Endothelial cell of umbilical vein (primary cell): ENCODE results near the gene CROCC. TPM values are rescaled to one million over a fixed set of nuclear protein-coding genes. Genes with fewer than 3 reads are reported as not detected.

ENCODE experiments used
- BruUV-seq: library from RNA; stranded (reverse); fragments of 400-500 nt; replicated peaks from 2 replicates; lab custom pipeline; 2021; lab: Mats Ljungman, UMichigan
- CTCF ChIA-PET: fragments of 300-600, 350-600 bp; sonication (Branson Sonifier 250); formaldehyde crosslinking; loops from one replicate; lab custom pipeline; 2021; ENCODE audit warnings: antibody characterized with exemption, inconsistent platforms; lab: Charles Lee
- POLR2A ChIA-PET: fragments of 300-600, 350-600 bp; sonication (Branson Sonifier 250); formaldehyde crosslinking; loops from one replicate; lab custom pipeline; 2021; ENCODE audit warnings: antibody characterized with exemption, inconsistent platforms; lab: Charles Lee
- DNase-seq: peaks from one replicate; pipeline ENCODE4 v3.0.0-alpha.2; 2011; ENCODE audit warnings: low read depth, low spot score
- FAIRE-seq: peaks from 2 replicates; lab custom pipeline; 2011; peaks lifted over from hg19 to GRCh38; lab: Jason Lieb, UNC
- H2AFZ ChIP-seq: 2 replicates; pipeline ENCODE4 v1.6.0; 2012; ENCODE audit warnings: low read depth, low read length, control low read depth, inconsistent platforms
- H3K27ac ChIP-seq: 2 replicates; pipeline ENCODE4 v1.5.1; 2011; ENCODE audit warnings: low read depth, mild to moderate bottlenecking, control low read depth, low read length, moderate library complexity; ENCODE audit not compliant: insufficient read depth
- H3K27me3 ChIP-seq, 2 experiments: 2 replicates each; pipeline versions ENCODE4 v1.6.0 to v1.6.1; 2011; ENCODE audit warnings: low read length in 2 of 2, mixed read lengths in 1 of 2; ENCODE audit not compliant: control insufficient read depth in 2 of 2, insufficient read depth in 2 of 2
- H3K36me3 ChIP-seq, 2 experiments: 2 replicates in 1 of 2; 3 replicates in 1 of 2; pipeline ENCODE4 v1.5.1; 2011; ENCODE audit warnings: low read length in 2 of 2, mild to moderate bottlenecking in 1 of 2, moderate library complexity in 1 of 2; ENCODE audit not compliant: control insufficient read depth in 2 of 2, insufficient read depth in 2 of 2; ENCODE audit errors: extremely low read depth in 1 of 2
- H3K4me1 ChIP-seq: 3 replicates; pipeline ENCODE4 v1.5.1; 2011; ENCODE audit warnings: mild to moderate bottlenecking, low read length; ENCODE audit not compliant: control insufficient read depth, insufficient read depth; ENCODE audit errors: extremely low read depth
- H3K4me2 ChIP-seq: 2 replicates; pipeline ENCODE4 v1.6.1; 2011; ENCODE audit warnings: low read length, control low read depth, mixed read lengths; ENCODE audit not compliant: insufficient read depth
- H3K4me3 ChIP-seq, 3 experiments: fragments of 200-600 bp in 1 of 3; sonication (generic), shearing (Covaris generic) in 1 of 3; replicated peaks in 1 of 3; 2 replicates each; pipeline ENCODE4 v1.5.1; 2011 to 2016; ENCODE audit warnings: control low read depth in 3 of 3, low read length in 3 of 3, mild to moderate bottlenecking in 2 of 3, inconsistent platforms in 1 of 3, low read depth in 1 of 3, moderate library complexity in 1 of 3; ENCODE audit not compliant: insufficient read depth in 1 of 3
- H3K79me2 ChIP-seq: 2 replicates; pipeline ENCODE4 v1.6.0; 2012; ENCODE audit warnings: low read length, inconsistent platforms; ENCODE audit not compliant: control insufficient read depth, insufficient read depth
- H3K9ac ChIP-seq: replicated peaks from 2 replicates; pipeline ENCODE3; 2011; ENCODE audit warnings: low read length, control low read depth; ENCODE audit not compliant: insufficient read depth; ENCODE audit errors: extremely low read depth
- H3K9me1 ChIP-seq: replicated peaks from 3 replicates; pipeline ENCODE4 v1.6.0; 2011; ENCODE audit warnings: mild to moderate bottlenecking, low read length; ENCODE audit not compliant: control insufficient read depth, insufficient read depth; ENCODE audit errors: extremely low read depth
- H3K9me3 ChIP-seq: replicated peaks from 2 replicates; pipeline ENCODE4 v1.5.1; 2012; ENCODE audit warnings: low read length, inconsistent platforms; ENCODE audit not compliant: control insufficient read depth, insufficient read depth
- H4K20me1 ChIP-seq: replicated peaks from 2 replicates; pipeline ENCODE3; 2011; ENCODE audit warnings: mild to moderate bottlenecking, low read length; ENCODE audit not compliant: control insufficient read depth, insufficient read depth; ENCODE audit errors: extremely low read depth
- EZH2 ChIP-seq: IDR thresholded peaks from 2 replicates; pipeline ENCODE4 v1.6.1; 2012; ENCODE audit warnings: borderline replicate concordance, low read depth, mild to moderate bottlenecking, moderate library complexity, low read length, inconsistent platforms; ENCODE audit not compliant: severe bottlenecking
- FOS ChIP-seq: IDR thresholded peaks from 2 replicates; pipeline ENCODE4 v1.6.1; 2011; ENCODE audit warnings: mild to moderate bottlenecking, low read length, moderate library complexity, borderline replicate concordance; ENCODE audit not compliant: insufficient read depth
- GATA2 ChIP-seq: IDR thresholded peaks from 2 replicates; pipeline ENCODE4 v1.7.0; 2011; ENCODE audit warnings: low read depth, mild to moderate bottlenecking, moderate library complexity, mixed read lengths, low read length; ENCODE audit not compliant: insufficient read length, insufficient read depth
- JUN ChIP-seq: IDR thresholded peaks from 2 replicates; pipeline ENCODE4 v1.6.1; 2011; ENCODE audit warnings: borderline replicate concordance, low read depth; ENCODE audit not compliant: insufficient read length, insufficient read depth
- MYC ChIP-seq: IDR thresholded peaks from one replicate; pipeline ENCODE4 v1.6.1; 2011; ENCODE audit warnings: mild to moderate bottlenecking, low read depth, low read length
- POLR2A ChIP-seq: IDR thresholded peaks from 2 replicates; pipeline ENCODE4 v1.6.1; 2012; ENCODE audit warnings: low read depth, mild to moderate bottlenecking, control low read depth, low read length
- POLR2AphosphoS5 ChIP-seq: IDR thresholded peaks from 2 replicates; pipeline ENCODE4 v1.6.1; 2012; ENCODE audit warnings: low read depth, mild to moderate bottlenecking, control low read depth, low read length, moderate library complexity; ENCODE audit not compliant: insufficient read depth
- dilution Hi-C: fragments of 300-500 bp; cut with MboI; formaldehyde crosslinking; loops from one replicate; pipeline ENCODE4 v1.15.0; 2019; ENCODE audit warnings: low sequenced_read_pairs; ENCODE audit not compliant: extremely low pct_ligation_motif_present
- intact Hi-C: fragments of 100-400 bp; cut with micrococcal nuclease; formaldehyde crosslinking; loops from one replicate; pipeline ENCODE4 v1.10.0; 2022
- polyA plus RNA-seq, 4 experiments: library from polyadenylated mRNA; depleted of rRNA in 3 of 4; stranded (reverse) in 3 of 4; unstranded in 1 of 4; fragments of >200 nt; gene quantifications; 2 replicates each; pipeline versions ENCODE4 v1.2.1 to v1.2.3, GENCODE V29; 2011 to 2012; ENCODE audit warnings: missing spikeins in 1 of 4
- total RNA-seq: library from RNA; stranded (reverse); gene quantifications from 2 replicates; pipeline ENCODE4 v1.2.3, GENCODE V29; 2021
- TF ChIP-seq, protein P1 (sequence below), 2 donors: IDR thresholded peaks; 1 replicate in 1 of 2; 2 replicates in 1 of 2; pipeline ENCODE4 v1.5.1; 2011; ENCODE audit warnings: low read length in 2 of 2, mild to moderate bottlenecking in 2 of 2, moderate library complexity in 2 of 2, control low read depth in 1 of 2, inconsistent platforms in 1 of 2, low read depth in 1 of 2; ENCODE audit not compliant: insufficient read depth in 1 of 2; ENCODE audit errors: extremely low read depth in 1 of 2
- TF ChIP-seq, protein P2 (sequence below): IDR thresholded peaks from 2 replicates; pipeline ENCODE4 v1.6.1; 2011; ENCODE audit not compliant: insufficient read depth, insufficient read length

CROCC gene
- total and polyA plus RNA-seq, 2 donors (not counting 3 experiments of a cell fraction or from before 2014, with no cell fraction given), result 18.3 to 35.5 TPM

DNA sequence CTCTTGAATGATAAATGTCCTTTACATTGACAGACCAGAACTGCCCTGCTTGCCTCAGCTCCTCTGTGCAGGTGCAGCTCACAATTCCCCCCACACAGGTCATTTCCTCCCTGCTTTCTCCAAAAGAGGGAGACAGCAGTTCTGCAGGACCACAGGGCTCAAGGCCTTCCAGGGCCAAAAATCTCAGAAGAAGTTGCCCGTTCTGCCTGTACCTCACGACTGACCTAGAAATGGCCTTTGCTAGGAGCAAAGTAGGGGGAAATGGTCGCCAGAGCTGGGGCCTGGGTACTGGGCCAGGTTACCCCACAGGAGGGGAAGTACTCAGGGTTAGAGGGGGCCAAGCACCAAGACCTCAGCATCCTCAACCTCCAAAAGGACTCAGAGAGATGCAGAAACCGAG is 14.9 kb upstream of the CROCC start:
- POLR2A ChIA-PET, result no interaction called here
- CTCF ChIA-PET, result interaction anchor here (0.6 kb wide), 1 partner anchor 15 kb away, joined by 3 read pairs; no protein-coding TSS in a partner anchor
- no peaks in the 10 kb centered on the region for H3K9me1 ChIP-seq

More for the DNA sequence above, 14.9 kb upstream of the CROCC start:
- H3K36me3 ChIP-seq, result no peaks in the 10 kb centered on the region
- H3K27ac ChIP-seq, result no peak overlapping the region
- H3K4me2 ChIP-seq, result no peak overlapping the region
- FAIRE-seq, result no peak
- DNase-seq, result no peak
- BruUV-seq, result no TSS peak
- no peak overlapping the region for H2AFZ ChIP-seq
- H4K20me1 ChIP-seq, result no peaks in the 10 kb centered on the region
- H3K9ac ChIP-seq, result no peak overlapping the region
- H3K27me3 ChIP-seq, result no peaks in the 10 kb centered on the region
- H3K4me3 ChIP-seq, result no peak overlapping the region
- intact Hi-C loops, result no loop called here
- no peaks in the 10 kb centered on the region for H3K9me3 ChIP-seq
- H3K4me1 ChIP-seq, result peaks cover 19% of the 10 kb centered on the region
- TF ChIP-seq GATA2 (no peak), POLR2A (no peak), MYC (no peak), POLR2AphosphoS5 (no peak), JUN (no peak), EZH2 (no peak), FOS (no peak)
- TF ChIP-seq, protein P1, sequence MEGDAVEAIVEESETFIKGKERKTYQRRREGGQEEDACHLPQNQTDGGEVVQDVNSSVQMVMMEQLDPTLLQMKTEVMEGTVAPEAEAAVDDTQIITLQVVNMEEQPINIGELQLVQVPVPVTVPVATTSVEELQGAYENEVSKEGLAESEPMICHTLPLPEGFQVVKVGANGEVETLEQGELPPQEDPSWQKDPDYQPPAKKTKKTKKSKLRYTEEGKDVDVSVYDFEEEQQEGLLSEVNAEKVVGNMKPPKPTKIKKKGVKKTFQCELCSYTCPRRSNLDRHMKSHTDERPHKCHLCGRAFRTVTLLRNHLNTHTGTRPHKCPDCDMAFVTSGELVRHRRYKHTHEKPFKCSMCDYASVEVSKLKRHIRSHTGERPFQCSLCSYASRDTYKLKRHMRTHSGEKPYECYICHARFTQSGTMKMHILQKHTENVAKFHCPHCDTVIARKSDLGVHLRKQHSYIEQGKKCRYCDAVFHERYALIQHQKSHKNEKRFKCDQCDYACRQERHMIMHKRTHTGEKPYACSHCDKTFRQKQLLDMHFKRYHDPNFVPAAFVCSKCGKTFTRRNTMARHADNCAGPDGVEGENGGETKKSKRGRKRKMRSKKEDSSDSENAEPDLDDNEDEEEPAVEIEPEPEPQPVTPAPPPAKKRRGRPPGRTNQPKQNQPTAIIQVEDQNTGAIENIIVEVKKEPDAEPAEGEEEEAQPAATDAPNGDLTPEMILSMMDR (IDR thresholded peaks at IDR 0.05; ENCODE audit: extremely low read depth in 1 of 2, insufficient read depth in 1 of 2, low read depth in 1 of 2, low read length in 2 of 2), result no peak
- TF ChIP-seq, protein P2, sequence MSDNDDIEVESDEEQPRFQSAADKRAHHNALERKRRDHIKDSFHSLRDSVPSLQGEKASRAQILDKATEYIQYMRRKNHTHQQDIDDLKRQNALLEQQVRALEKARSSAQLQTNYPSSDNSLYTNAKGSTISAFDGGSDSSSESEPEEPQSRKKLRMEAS, result no peak
- dilution Hi-C loops, result no loop called here
- no peaks in the 10 kb centered on the region for H3K79me2 ChIP-seq
